ENCODE results near the gene GID4. TPM values are rescaled to one million over a fixed set of nuclear protein-coding genes. Genes with fewer than 3 reads are reported as not detected.

The GID4 gene
- total RNA-seq, 1 experiment from 2014 or later: 7.3 TPM

DNA sequence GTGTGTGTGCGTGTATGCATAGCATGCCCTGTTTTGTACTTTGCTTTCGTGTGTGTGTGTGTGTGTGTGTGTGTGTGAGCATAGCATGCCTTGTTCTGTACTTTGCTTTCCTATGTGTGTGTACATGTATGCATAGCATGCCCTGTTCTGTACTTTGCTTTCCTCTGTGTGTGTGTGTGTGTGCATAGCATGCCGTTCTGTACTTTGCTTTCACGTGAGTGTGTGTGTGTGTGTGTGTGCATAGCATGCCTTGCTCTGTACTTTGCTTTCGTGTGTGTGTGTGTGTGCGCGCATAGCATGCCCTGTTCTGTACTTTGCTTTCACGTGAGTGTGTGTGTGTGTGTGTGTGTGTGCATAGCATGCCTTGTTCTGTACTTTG, 39.2 kb upstream of the GID4 start:
- Mint-ChIP-seq H3K4me3 (ENCODE audit: low read depth, unreplicated experiment) (no peak overlapping the region), H3K4me1 (ENCODE audit: low read depth, unreplicated experiment) (no peaks in the 10 kb centered on the region), H3K27me3 (ENCODE audit: unreplicated experiment) (no peaks in the 10 kb centered on the region), H3K27ac (ENCODE audit: unreplicated experiment) (no peak overlapping the region), H3K9me3 (ENCODE audit: low read depth, unreplicated experiment) (no peaks in the 10 kb centered on the region), H3K36me3 (ENCODE audit: insufficient read depth, unreplicated experiment) (no peaks in the 10 kb centered on the region)
- no peak for DNase-seq
- TF ChIP-seq, protein P1, sequence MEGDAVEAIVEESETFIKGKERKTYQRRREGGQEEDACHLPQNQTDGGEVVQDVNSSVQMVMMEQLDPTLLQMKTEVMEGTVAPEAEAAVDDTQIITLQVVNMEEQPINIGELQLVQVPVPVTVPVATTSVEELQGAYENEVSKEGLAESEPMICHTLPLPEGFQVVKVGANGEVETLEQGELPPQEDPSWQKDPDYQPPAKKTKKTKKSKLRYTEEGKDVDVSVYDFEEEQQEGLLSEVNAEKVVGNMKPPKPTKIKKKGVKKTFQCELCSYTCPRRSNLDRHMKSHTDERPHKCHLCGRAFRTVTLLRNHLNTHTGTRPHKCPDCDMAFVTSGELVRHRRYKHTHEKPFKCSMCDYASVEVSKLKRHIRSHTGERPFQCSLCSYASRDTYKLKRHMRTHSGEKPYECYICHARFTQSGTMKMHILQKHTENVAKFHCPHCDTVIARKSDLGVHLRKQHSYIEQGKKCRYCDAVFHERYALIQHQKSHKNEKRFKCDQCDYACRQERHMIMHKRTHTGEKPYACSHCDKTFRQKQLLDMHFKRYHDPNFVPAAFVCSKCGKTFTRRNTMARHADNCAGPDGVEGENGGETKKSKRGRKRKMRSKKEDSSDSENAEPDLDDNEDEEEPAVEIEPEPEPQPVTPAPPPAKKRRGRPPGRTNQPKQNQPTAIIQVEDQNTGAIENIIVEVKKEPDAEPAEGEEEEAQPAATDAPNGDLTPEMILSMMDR (IDR thresholded peaks at IDR 0.05; ENCODE audit: unreplicated experiment): no peak
- no TSS peak for BruUV-seq (replicated peaks)
- CTCF ChIA-PET: no interaction called here
- intact Hi-C loops (cut with micrococcal nuclease; ENCODE audit: unreplicated experiment): no loop called here

DNA sequence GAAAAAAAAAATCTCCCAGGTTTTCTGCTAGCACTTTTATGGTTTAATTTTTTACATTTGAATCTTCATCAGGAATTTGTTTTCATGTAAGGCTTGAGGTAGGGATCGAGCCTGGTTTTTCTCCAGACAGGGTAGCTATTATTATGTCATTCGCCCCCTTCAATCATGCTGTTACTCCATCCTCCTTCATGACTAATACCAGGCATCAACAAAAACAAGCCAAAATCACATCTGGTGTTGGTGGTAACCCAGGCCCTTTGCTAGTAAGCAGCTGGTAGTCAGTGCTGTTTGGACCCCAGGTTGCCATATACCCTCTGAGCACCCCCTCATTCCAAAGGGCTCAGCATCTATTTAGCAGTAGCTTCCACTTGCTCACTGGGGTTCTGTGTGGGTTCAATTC, 37.0 kb upstream of the GID4 start:
- Mint-ChIP-seq H3K4me1 (ENCODE audit: low read depth, unreplicated experiment) (no peaks in the 10 kb centered on the region), H3K27ac (ENCODE audit: unreplicated experiment) (no peak overlapping the region), H3K9me3 (ENCODE audit: low read depth, unreplicated experiment) (no peaks in the 10 kb centered on the region), H3K36me3 (ENCODE audit: insufficient read depth, unreplicated experiment) (peaks cover 4% of the 10 kb centered on the region), H3K4me3 (ENCODE audit: low read depth, unreplicated experiment) (no peak overlapping the region), H3K27me3 (ENCODE audit: unreplicated experiment) (no peaks in the 10 kb centered on the region)
- intact Hi-C loops (cut with micrococcal nuclease; ENCODE audit: unreplicated experiment): no loop called here
- CTCF ChIA-PET: no interaction called here
- TF ChIP-seq, protein P1 (IDR thresholded peaks at IDR 0.05; ENCODE audit: unreplicated experiment): no peak
- BruUV-seq (replicated peaks): no TSS peak
- no peak for DNase-seq

DNA sequence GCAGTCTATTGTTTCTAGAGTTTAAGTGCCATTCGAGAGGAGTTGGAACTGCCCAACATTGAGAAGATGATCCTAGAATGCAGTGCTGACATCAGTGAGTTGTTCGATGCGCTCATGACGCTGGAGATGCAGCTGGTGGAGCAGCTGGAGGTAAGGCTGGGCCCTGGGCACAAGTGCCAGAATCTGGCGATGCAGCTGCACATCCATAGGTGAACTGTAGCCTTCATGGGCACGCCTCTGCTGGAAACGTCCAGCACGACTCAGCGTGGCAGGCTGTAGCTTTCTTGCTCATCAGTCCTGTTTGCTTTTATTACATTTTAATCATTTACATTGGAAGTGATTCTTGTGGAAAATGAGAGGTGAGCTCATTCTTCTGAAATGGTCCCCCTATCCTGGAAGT, 34.9 kb upstream of the GID4 start:
- H3K4me1 Mint-ChIP-seq (ENCODE audit: low read depth, unreplicated experiment): no peaks in the 10 kb centered on the region

DNA sequence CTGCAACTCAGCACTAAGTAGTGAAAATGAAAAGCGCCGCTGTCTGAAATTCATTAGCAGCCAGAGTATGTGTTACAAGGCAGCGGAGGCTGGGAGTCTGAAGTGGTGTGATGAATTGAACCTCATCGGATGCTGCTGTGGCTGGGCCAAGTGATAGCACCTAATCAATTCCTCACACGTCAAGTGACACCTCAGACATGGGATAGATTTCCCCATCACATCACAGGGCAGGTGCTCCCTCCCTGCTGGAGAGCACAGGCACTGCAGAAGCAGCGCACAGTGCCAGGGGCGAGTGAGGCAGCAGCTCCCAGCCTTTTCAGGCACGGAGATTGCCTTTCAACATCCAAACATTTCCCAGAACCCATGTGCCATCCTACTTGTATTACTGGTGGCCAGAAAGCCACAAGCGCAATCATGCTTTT, 34.3 kb upstream of the GID4 start:
- DNase-seq: no peak
- Mint-ChIP-seq H3K27me3 (ENCODE audit: unreplicated experiment) (no peaks in the 10 kb centered on the region), H3K4me1 (ENCODE audit: low read depth, unreplicated experiment) (no peaks in the 10 kb centered on the region), H3K27ac (ENCODE audit: unreplicated experiment) (no peak overlapping the region), H3K36me3 (ENCODE audit: insufficient read depth, unreplicated experiment) (peaks cover 4% of the 10 kb centered on the region), H3K4me3 (ENCODE audit: low read depth, unreplicated experiment) (no peak overlapping the region), H3K9me3 (ENCODE audit: low read depth, unreplicated experiment) (no peaks in the 10 kb centered on the region)
- BruUV-seq (replicated peaks): no TSS peak
- CTCF ChIA-PET: no interaction called here
- intact Hi-C loops (cut with micrococcal nuclease; ENCODE audit: unreplicated experiment): no loop called here
- TF ChIP-seq, protein P1 (IDR thresholded peaks at IDR 0.05; ENCODE audit: unreplicated experiment): no peak

More for the DNA sequence above, 34.9 kb upstream of the GID4 start:
- DNase-seq: no peak
- Mint-ChIP-seq H3K9me3 (ENCODE audit: low read depth, unreplicated experiment) (no peaks in the 10 kb centered on the region), H3K4me3 (ENCODE audit: low read depth, unreplicated experiment) (no peak overlapping the region), H3K27ac (ENCODE audit: unreplicated experiment) (no peak overlapping the region), H3K36me3 (ENCODE audit: insufficient read depth, unreplicated experiment) (peaks cover 4% of the 10 kb centered on the region), H3K27me3 (ENCODE audit: unreplicated experiment) (no peaks in the 10 kb centered on the region)
- intact Hi-C loops (cut with micrococcal nuclease; ENCODE audit: unreplicated experiment): no loop called here
- CTCF ChIA-PET: no interaction called here
- no TSS peak for BruUV-seq (replicated peaks)
- TF ChIP-seq, protein P1 (IDR thresholded peaks at IDR 0.05; ENCODE audit: unreplicated experiment): no peak

DNA sequence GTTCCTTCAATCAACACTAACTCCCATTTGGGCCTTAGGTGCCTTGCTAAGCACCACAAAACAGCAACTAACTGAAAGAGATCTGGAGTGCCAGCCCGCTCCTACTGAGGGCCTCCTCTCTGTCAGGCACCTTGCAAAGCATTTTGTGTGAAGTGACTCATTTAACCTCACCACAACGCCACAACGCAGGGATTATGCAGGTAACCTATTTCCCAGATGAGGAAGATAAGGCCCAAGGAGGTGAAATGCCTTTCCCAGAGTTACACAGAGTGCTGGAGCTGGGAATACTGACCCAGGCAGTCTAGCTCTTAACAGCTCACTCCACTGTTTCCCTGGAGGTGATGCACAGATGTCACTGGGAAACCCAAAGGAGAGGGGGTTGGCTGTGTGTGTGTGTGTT, 33.7 kb upstream of the GID4 start:
- BruUV-seq (replicated peaks): no TSS peak
- intact Hi-C loops (cut with micrococcal nuclease; ENCODE audit: unreplicated experiment): no loop called here
- no peaks in the 10 kb centered on the region for H3K27me3 Mint-ChIP-seq (ENCODE audit: unreplicated experiment)
- H3K4me1 Mint-ChIP-seq (ENCODE audit: low read depth, unreplicated experiment): no peaks in the 10 kb centered on the region
- DNase-seq: no peak
- H3K9me3 Mint-ChIP-seq (ENCODE audit: low read depth, unreplicated experiment): no peaks in the 10 kb centered on the region
- CTCF ChIA-PET: no interaction called here
- no peak overlapping the region for H3K27ac Mint-ChIP-seq (ENCODE audit: unreplicated experiment)
- peaks cover 4% of the 10 kb centered on the region for H3K36me3 Mint-ChIP-seq (ENCODE audit: insufficient read depth, unreplicated experiment)
- TF ChIP-seq, protein P1 (IDR thresholded peaks at IDR 0.05; ENCODE audit: unreplicated experiment): no peak
- H3K4me3 Mint-ChIP-seq (ENCODE audit: low read depth, unreplicated experiment): no peak overlapping the region
